HG02623 (cell line): ENCODE data around the gene GTF2F2.
"Not testable (repeated sequence)": the region's sequence is repeated elsewhere in the genome, so short reads cannot be mapped to it uniquely, and the experiment has no call there.

Experiments used
- ATAC-seq: cut with Tn5 transposase; IDR thresholded peaks from one replicate; pipeline ENCODE4 v1.9.1; 2021; ENCODE audit warnings: moderate library complexity; ENCODE audit not compliant: unreplicated experiment

GTF2F2 gene

GRCh38 chr13:45244736-45245135 lies 124.4 kb downstream of the GTF2F2 start:
- ATAC-seq, result not testable (repeated sequence)

DNA sequence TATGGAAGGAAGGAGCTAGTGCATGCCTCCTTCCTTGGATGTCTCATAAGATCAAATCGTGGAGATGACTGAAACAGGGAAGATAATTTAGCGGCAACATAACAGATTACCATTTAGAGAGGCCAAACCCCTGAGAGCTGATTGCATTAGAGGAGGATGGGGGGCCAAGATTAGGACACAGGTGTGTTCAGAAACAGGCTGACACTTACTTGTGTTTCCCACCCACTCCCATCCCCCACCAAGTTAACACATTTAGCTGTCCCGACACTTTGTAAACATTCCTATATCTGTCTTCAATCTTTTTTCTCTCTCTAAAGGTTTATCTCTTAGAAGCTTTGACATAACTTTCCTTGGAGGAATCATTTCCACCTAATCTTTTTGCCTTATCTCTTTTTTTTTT lies 129.4 kb downstream of the GTF2F2 start:
- ATAC-seq, result no peak

DNA sequence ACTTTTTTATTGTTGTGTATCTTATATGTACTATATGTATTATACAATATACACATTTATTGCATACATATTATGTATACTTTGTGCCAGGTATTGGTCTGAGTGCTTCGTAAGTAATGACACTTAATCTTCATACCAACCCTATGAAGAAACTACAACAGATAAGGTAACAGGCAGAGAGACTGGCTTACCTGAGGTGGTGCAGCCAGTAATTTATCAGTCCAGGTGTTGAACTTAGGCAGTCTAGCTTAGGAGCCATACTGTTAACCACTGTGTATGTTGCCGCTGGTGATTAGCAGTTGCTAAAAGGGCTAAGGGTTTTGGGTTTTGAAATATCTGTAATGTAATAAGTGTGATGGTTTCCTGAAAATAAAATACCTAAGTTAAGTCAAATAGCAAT lies 134.1 kb downstream of the GTF2F2 start:
- ATAC-seq, result no peak

DNA sequence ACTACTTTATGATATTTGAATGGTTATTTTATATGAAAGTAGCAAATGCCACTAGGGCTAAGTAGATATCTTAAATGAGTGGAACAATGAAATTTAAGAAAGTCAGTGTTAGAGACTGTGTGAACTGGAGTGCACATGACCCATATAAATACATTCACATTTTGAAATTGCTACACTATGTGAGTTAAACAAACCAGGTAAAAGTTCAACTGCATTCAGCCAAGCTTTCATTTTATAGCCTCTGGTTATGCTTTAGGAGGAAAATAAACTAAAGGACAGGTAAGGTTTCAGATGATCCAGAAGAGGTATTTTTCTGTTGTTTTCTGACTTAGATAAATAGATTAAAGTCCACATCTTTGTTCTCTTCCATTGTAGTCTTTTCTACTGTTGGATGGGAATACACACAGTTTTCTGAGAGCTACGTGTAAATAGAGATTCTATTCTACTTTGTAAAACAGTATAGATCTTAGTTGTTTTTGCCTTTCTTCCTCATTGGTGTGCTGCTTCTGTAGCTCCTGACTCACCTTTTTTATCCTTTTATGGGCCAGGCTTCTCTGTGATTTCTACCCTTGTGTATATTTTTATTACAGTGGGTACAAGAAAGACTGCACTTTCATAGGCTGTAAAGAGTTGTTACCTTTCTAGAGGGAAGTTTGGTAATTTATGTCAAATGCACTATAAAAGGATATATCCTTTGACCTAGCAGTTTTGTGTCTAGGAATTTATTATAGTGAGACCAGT lies 135.1 kb downstream of the GTF2F2 start:
- ATAC-seq, result no peak

DNA sequence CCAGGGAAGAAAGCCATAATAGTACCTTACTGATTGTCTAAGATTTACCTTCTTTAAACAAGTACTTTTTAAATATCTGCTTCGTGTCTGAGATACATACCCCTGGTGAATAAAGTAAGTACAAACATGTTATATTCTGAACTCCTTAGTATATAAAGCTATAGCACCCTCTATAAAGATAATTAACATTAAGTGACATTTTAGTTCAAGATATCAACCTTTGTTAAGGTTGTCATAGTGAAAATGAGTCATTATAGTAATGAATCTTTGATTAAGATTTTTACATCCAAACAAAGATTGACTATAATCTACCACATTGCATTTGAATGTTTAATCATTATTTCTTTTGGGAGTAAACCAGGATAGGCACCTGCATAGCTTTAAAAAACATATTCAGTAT lies 135.9 kb downstream of the GTF2F2 start:
- ATAC-seq, result no peak

GRCh38 chr13:45257638-45258333 lies 137.5 kb downstream of the GTF2F2 start:
- no peak for ATAC-seq

DNA sequence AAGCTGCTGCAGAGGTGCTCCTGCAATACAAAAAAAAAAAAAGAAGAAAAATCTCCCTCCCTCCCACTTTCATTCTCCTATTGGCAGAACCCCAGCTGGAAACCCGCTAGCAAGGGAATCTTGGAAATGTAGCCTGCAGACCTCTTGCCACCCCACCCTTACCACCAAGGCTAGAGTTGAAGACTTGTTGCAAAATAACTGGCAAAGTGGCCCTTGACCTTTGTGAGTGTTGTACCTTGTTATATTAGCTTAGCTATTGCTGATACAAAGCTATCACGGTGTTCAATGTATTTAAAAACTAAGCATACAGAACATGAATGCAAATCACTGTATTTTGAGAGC lies 138.0 kb downstream of the GTF2F2 start:
- no peak for ATAC-seq

DNA sequence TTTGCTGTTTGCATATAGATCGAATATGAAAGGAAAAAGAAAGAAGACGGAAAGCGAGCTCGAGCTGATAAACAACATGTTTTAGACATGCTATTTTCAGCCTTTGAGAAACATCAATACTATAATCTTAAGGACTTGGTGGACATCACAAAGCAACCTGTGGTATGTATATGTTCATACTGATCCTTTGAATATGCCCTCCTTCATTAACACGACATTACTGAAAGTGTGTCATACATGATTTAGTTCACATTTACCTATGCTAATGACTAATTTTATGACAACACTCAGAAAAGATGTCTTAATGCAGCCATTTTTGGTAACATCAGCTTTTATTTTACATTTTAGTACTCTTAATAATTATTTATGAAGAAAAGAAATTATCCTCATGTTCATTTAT lies 146.9 kb downstream of the GTF2F2 start:
- no peak for ATAC-seq

GRCh38 chr13:45269204-45269603 lies 148.9 kb downstream of the GTF2F2 start:
- no peak for ATAC-seq

- no peak for ATAC-seq
Measured at GRCh38 chr13:45276913-45277312, 156.6 kb downstream of the GTF2F2 start.

DNA sequence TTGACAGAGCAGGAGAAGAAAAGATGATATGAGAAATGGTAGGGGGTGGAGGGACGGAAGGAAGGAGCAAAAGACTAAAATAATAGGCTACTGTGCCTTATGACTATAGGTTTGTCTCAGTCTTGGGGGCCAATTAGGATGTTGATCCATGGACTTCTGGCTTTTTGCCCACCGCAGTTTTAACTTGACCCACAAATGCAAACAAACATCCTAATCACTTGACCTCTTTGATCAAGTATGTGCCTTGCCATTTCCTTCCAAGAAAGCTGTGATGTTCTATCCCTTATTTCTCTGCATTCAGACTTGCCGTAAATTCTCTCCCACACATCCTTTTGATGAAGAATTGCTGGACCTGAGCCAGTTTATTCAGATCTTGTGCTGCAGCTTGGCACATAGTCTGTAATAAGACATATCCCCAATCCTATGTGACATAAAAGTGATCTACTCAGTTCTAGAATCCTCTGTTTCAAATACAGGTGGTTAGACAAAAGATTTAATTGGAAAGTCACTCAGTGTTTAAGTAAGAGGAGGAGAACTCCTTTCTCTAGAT lies 157.9 kb downstream of the GTF2F2 start:
- ATAC-seq, result no peak

DNA sequence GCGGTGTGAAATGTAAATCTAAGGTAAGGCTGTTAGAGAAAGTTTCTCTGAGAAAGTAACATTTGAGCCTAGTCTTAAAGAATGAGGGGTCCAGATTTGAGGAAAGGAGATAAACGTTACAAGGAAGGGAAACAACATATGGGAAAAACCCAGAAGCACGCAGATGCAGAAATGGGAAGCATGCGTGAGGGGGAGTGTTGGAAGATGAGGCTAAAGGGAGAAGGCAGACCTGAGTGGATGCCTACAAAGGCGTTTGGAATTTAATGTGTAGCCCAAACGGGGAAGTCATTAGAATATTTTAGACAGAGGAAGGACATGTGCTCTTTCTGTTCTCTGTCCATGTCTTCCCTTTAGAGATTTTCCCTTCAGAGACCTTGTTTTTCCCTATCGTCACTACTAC lies 159.7 kb downstream of the GTF2F2 start:
- ATAC-seq, result no peak

GRCh38 chr13:45280751-45281634 lies 160.7 kb downstream of the GTF2F2 start:
- peak; percentile 75 for ATAC-seq

DNA sequence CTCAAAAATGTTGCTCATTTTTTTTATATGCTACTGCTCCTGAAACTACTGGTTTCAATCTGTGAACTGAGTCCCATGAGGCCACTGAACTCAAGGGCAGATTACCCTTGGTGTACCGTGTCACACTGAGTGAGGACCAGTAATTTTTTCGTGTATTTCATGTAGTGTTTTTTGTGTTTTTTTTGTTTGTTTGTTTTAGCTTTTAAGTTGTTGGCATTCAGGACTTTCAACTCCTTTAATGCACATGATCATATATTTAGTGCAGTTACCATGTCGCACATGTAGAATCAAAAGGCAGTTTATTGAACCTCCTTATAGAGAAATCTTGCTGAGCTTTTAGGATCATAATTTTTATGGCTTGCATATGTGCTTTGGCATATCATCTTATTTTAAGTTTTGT lies 162.7 kb downstream of the GTF2F2 start:
- ATAC-seq, result no peak

DNA sequence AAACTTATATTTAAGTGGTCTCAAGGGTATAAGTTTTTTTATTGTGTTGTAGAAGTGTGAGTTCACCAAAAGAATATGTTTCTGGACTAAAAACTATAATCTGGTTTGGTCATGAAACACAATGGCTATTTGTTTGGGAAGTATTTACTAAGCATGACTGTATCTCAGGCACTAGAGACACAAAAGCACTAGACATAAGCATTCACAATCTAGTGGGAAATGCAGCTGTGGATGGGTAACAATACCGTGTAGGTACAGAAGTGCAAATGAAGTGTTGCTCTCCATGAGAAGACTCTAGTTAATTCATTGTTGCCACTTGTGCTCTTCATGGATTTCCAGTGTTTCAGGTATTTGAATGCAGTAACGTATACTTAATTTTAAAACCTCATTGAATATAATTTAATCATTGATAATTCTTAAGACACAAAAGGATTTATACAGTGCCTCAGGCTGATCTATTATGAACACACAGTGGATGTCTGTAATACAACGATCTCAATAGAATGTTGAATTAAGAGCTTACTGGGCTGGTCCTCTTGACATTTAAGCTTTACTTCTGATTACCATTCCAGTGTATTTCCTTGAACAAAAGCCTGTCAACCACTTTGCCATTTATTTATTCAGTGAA lies 169.7 kb downstream of the GTF2F2 start:
- ATAC-seq, result no peak

DNA sequence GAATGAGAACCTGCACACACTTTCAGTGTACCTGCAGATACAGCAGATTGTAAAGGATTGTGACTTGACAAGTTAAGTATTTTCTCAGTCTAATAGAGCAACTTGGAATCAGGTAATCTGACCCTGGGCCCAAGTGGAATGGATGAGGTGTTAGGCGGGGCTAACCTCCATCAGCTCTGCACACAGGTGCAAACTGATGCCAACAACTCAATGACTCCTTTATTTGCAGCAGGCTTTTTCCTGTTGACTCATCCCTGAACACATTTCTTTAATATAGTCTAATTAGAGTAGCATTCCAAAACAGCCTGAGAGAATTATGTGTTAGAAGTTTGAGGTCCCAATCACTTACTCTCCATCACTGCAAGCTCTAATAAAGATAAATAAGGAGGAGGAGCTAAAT lies 171.9 kb downstream of the GTF2F2 start:
- ATAC-seq, result no peak

GRCh38 chr13:45295536-45295935 lies 175.2 kb downstream of the GTF2F2 start:
- ATAC-seq, result no peak

DNA sequence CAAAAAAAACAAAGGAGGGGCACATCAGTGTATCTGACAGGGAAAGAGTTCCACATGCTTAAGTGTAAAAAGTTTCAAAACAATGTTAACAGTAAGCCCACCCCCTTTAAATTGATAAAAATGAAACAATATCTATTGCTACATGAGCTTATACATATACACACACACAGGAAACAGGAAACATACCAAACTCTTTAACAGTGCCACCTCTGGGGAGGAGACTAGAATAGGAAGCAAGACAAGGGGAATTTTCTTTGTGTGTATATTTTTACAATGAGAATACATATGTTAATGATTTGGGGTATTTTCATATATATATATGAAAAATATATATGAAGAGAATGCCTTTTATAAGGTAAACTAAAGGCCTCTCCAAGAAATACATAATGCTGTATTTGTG lies 175.9 kb downstream of the GTF2F2 start:
- ATAC-seq, result no peak

- ATAC-seq, result peak; percentile 55
Measured at GRCh38 chr13:45297456-45298205, 177.3 kb downstream of the GTF2F2 start.

DNA sequence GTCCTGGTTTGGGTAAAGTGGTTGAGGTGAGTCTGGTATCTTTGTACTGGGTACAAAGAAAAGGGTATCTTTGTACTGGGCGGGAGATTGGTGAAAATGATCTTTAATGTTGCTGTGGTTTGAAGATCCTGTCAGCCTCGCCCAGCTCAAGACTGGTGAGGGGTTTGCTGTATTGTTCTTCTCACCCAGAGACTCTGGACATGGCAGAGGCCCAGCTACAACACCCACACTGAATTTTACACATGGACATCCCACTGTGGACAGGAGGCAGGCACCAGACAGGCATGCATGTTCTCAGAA lies 177.8 kb downstream of the GTF2F2 start:
- no peak for ATAC-seq
